HG02973 (cell line): ENCODE data around the gene B3GAT2.

ENCODE experiments used
- ATAC-seq: cut with Tn5 transposase; IDR thresholded peaks from one replicate; pipeline ENCODE4 v1.9.1; 2021; ENCODE audit warnings: moderate library complexity; ENCODE audit not compliant: unreplicated experiment

B3GAT2 gene

GRCh38 chr6:70844301-70844700 is 112.6 kb downstream of the B3GAT2 start:
- ATAC-seq: no peak

- no peak for ATAC-seq
Observed at GRCh38 chr6:70843328-70843918, 113.4 kb downstream of the B3GAT2 start.

DNA sequence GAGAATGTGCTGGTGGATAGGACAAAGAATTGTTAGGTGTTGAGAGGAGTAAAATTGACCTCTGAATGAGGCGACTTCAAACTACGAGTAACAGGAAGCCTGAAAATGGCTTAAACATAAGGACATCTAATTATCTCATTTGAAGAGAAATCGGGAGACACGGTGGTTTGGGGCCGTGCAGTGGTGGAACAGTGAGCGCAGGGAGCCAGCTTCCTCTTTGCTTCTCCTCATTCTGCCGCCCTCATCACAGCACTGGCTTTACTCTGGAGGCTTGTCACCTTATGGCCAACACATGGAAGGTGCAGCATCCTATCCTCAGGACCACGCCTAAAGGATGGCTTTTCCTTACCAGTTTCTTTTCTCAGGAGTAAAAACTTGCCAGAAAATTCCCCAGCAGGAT is 114.3 kb downstream of the B3GAT2 start:
- ATAC-seq: no peak

DNA sequence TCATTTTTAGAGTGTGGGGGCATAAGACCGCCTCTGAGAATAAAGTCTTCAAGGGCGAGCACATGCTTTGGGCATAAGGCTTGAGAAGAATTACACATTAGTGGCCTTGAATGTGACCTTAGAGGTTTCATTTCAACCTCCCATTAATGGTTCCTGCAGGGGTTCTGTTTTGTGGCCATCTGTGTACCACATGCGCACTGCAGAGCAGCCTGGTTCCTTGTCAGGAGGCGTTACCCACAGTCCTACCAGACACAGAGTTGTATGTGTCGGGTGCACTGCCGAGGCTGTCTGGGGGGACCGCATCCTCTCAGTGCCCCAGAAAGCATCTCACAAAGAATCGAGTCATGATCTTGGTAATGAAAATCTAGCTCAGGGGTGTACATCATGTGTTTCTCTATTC is 115.7 kb downstream of the B3GAT2 start:
- no peak for ATAC-seq

DNA sequence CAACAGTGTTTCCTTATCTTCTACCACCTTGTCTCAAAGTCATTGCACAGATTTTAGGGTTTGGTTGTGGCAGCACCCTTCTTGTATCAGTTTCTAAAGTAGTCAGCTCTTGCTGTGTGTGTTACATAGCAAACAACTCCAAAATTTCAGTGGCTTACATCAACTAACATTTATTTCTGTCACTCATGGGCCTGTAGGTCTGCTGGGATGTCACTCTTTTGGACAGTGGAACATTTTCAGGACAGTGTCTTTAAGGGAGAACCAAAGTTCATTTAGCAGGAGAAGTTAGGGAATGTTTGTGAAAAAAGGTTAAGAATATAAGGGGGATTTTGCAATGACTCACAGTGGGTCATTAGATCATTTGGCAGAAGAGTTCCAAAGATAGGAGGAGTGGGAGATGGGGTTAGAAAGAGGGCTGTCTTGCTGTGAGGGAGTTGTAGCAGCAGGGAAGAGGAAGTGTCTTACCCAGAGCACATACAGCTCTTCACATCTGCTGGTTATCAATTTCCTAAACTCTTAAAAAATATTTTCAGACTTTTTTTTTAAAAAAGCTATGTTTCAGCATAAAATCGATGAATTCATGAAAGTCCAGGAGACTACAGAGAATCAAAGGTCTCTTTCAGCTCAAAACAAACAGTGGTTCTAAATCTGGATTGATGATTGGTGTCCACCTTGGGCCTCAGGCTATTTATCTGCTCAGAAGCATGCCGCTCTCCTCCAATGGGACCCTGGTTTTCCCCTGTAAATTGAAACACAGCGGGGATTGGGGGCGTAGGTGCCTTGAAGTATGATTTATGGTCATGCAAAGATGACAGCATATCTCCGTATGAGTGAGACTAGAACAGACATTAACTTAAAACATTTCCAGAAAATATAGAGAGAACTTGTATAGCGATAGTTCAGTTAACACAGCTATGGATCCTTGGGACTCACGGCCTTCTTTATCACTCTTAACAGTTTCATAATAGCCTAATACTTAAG is 117.3 kb downstream of the B3GAT2 start:
- no peak for ATAC-seq

GRCh38 chr6:70838907-70839285 is 118.0 kb downstream of the B3GAT2 start:
- ATAC-seq: no peak

GRCh38 chr6:70834520-70834919 is 122.3 kb downstream of the B3GAT2 start:
- ATAC-seq: no peak

DNA sequence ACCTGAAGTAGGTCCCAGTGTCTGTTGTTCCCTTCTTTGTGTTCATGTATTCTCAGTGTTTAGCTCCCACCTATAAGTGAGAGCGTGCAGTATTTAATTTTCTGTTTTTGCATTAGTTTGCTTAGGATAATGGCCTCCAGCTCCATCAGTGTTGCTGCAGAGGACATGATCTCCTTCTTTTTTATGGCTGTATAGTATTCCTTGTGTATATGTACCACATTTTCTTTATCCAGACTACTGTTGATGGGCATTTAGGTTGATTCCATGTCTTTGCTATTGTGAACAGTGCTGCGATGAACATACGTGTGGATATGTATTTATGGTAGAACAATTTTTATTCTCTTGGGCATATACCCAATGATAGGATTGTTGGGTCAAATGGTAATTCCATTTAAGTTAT is 125.4 kb downstream of the B3GAT2 start:
- no peak for ATAC-seq

DNA sequence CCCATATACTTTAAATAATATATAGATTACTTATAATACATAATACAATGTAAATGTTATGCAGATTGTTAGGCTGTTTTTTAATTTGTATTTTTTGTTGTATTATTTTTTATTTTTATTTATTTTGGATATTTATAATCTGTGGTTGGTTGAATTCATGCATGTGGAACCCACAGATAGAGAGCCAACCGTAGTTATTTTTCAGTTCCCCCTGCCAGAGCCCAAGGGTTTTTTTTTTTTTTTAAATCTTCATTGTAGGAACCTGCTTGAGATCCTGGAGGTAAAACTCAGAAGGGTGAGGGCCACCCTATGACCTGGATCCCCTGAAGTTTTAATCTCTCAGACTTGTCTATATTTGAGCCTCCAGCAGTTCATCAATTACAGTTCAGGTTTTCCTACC is 133.2 kb downstream of the B3GAT2 start:
- ATAC-seq: no peak

- no peak for ATAC-seq
Observed at GRCh38 chr6:70821751-70822150, 135.1 kb downstream of the B3GAT2 start.

- no peak for ATAC-seq
Observed at GRCh38 chr6:70820778-70821177, 136.1 kb downstream of the B3GAT2 start.

GRCh38 chr6:70819646-70820045 is 137.2 kb downstream of the B3GAT2 start:
- ATAC-seq: no peak

GRCh38 chr6:70813885-70814284 is 143.0 kb downstream of the B3GAT2 start:
- no peak for ATAC-seq

DNA sequence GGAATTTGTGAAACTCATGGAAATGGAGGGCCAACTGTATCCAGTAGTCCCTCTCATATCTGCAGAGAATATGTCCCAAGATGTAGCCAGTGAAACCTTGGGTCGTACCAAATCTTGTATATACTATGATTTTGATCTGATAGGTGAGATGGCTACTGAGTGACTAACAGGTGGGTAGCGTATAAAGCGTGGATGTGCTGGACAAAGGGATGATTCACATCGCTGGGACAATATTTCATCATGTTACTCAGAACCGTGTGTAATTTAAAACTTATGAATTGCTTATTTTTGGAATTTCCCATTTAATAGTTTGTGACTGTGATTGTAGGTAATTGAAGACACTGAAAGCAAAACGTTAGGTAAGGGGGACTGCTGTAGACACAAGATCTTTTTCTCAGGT is 145.1 kb downstream of the B3GAT2 start:
- ATAC-seq: no peak
